HG03378 (cell line): ENCODE measurements around the gene FAM13A.
"Not testable (repeated sequence)": the region's sequence is repeated elsewhere in the genome, so short reads cannot be mapped to it uniquely, and the experiment has no call there.

Experiments
- ATAC-seq: cut with Tn5 transposase; IDR thresholded peaks from one replicate; pipeline ENCODE4 v1.9.1; 2021; ENCODE audit warnings: mild to moderate bottlenecking, moderate library complexity; ENCODE audit not compliant: unreplicated experiment

Gene FAM13A

GRCh38 chr4:88964450-88964849 is 92.5 kb downstream of the FAM13A start:
- ATAC-seq, result no peak

- ATAC-seq, result no peak
Observed at GRCh38 chr4:88963817-88964216, 93.2 kb downstream of the FAM13A start.

- ATAC-seq, result no peak
Observed at GRCh38 chr4:88962396-88962795, 94.6 kb downstream of the FAM13A start.

GRCh38 chr4:88960576-88960975 is 96.4 kb downstream of the FAM13A start:
- no peak for ATAC-seq

GRCh38 chr4:88958080-88958479 is 98.9 kb downstream of the FAM13A start:
- no peak for ATAC-seq

- no peak for ATAC-seq
Observed at GRCh38 chr4:88957570-88957969, 99.4 kb downstream of the FAM13A start.

GRCh38 chr4:88955580-88956380 is 101.2 kb downstream of the FAM13A start:
- no peak for ATAC-seq

- no peak for ATAC-seq
Observed at GRCh38 chr4:88953400-88953799, 103.6 kb downstream of the FAM13A start.

GRCh38 chr4:88952081-88952480 is 104.9 kb downstream of the FAM13A start:
- ATAC-seq, result no peak

GRCh38 chr4:88949605-88950004 is 107.4 kb downstream of the FAM13A start:
- no peak for ATAC-seq

- no peak for ATAC-seq
Observed at GRCh38 chr4:88940506-88940905, 116.5 kb downstream of the FAM13A start.

- ATAC-seq, result no peak
Observed at GRCh38 chr4:88939697-88940096, 117.3 kb downstream of the FAM13A start.

- no peak for ATAC-seq
Observed at GRCh38 chr4:88938138-88938537, 118.8 kb downstream of the FAM13A start.

GRCh38 chr4:88937081-88937480 is 119.9 kb downstream of the FAM13A start:
- ATAC-seq, result no peak

- no peak for ATAC-seq
Observed at GRCh38 chr4:88933414-88934160, 123.4 kb downstream of the FAM13A start.

- no peak for ATAC-seq
Observed at GRCh38 chr4:88928852-88929251, 128.1 kb downstream of the FAM13A start.

GRCh38 chr4:88927420-88927819 is 129.6 kb downstream of the FAM13A start:
- no peak for ATAC-seq

GRCh38 chr4:88919056-88919455 is 137.9 kb downstream of the FAM13A start:
- no peak for ATAC-seq

GRCh38 chr4:88913181-88913580 is 143.8 kb downstream of the FAM13A start:
- ATAC-seq, result not testable (repeated sequence)

GRCh38 chr4:88911246-88912212 is 145.5 kb downstream of the FAM13A start:
- ATAC-seq, result no peak

- no peak for ATAC-seq
Observed at GRCh38 chr4:88910101-88910500, 146.9 kb downstream of the FAM13A start.
